Stimulated activated CD8-positive, alpha-beta memory T cell treated with anti-CD3 and anti-CD28 coated beads, Interleukin-12 subunit alpha, Interleukin-12 subunit beta, amount 100 ng/mL, for 24 hours (primary cell): ENCODE data around the gene PDK2.

Source experiments
- DNase-seq: peaks from one replicate; pipeline ENCODE4 v3.0.0-alpha.2; 2020; ENCODE audit errors: extremely low read depth

The PDK2 gene

DNA sequence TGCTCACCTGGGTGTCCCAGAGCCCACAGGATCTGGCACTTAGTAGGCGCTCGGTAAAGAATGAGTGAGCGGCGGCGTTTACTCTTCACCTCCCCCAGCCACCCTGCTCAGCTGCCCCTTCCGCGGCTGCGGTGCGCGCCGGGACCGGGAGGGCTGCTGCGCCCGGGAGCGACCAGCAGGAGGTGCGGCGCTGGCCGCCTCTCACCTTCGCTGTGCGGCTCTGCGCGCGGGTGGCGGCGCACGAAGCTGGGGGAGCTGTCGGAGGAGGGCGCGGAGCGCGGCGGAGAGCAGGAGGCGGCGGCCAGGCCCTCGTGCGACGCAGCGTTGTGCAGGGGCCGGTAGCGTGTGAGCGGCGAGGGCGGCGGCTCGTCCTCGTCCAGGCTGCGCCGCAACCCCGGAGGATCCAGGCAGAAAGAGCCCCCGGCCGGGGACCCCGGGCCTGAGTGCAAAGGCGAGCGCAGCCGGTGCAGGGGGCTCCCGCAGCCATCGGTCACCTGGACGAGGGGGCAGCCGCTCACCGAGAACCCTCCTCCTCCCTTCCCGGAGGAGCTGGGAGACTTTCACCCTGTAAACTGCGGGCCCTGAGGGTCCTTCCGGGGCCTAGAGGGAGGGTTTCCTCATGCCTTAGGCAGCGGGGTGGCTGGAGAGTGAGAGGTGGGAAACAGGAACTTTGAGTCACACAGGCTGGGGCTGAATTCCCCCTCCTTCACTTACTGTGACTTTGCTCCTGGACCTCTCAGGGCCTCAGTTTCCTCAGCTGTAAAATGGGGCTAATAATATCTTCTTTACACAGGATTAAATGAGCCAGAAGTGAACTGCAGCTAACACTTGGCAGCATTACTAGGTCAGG is 22.3 kb downstream of the PDK2 start:
- no peak for DNase-seq

DNA sequence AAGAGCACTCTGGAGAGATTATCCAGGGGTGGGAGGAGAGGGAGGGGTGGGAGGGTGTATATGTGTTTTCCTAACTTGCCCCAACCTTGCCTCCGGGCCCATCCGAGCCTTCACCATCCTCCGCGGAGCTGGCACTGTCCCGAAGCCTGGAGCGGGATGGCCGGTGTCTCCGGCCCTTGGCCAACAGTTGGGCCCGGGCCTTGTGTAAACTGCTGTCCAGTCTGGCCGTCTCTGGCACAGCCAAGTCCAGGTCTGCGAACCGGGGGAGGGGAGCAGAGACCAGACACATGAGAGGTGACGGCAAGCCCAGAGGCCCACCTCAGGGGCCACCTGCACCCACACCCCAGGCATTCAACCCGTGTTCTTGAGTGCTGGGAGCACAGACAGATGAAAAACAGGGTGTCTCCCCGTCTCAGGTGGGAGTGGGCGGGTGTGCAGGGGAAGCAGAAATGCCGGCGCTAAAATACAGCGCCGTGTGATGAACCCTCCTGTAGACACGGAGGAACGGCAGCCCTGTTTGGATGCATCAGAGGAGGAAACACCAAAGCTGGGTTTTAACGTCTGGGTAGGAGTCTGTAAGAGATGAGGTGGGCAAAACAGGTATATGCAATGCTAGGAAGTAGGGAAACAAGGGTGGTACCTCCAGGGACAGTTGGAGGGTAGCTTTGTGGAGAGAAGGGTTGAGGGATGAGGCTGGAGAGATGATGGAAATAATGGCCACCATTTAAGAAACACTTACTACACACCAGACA is 23.1 kb downstream of the PDK2 start:
- DNase-seq = no peak

DNA sequence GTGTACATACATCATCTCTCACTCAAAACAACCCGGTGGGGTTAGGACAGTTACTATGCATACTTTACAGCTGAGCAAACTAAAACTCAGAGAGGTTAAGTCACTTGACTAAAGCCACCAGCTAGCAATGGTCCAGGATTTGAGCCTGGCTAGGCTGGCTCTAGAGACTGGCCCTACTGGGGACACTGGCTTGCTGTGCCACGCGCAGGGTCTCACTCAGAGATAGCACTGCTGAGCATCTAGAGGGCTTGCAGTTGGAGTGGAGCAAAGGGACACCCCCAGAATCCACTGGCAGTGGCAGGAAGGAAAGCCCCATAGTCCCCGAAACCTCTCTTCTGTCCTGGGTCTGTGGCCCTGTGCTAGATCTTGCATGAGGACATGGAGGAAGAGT is 23.7 kb downstream of the PDK2 start:
- no peak for DNase-seq

DNA sequence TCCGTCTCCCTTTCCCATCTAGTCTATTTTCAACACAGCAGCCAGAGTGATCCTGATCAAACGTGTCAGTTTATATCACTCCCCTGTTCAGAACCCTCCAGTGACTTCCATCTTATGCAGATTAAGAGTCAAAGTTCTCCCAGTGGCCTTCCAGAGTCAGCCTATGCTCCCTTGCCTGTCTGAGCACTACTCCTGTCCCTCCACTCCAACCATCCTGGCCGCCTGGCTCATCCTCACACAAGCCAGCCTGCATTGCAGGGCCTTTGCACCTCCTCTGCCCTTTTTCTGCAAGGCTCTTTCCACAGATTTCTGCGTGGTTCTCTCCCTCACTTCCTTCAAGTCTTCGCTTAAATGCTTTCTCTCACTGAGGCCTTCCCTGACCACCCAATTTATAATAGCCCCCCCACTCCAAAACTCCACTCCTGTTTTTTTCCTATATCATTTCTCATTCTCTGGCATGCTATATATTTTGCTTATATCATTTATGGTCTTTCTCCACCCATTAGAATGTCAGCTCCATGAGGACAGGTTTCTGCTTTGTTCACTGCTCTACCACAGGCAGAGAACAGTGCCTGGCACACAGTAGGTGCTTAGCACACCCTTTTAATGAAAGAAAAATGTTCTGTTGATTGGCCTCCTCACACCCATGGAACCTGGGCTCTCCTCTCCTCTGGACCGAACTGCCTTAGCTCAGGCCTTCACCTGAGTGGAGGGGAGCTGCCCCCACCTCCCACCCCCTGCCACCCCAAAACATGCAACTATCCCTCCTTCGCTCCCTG is 25.5 kb downstream of the PDK2 start:
- no peak for DNase-seq

DNA sequence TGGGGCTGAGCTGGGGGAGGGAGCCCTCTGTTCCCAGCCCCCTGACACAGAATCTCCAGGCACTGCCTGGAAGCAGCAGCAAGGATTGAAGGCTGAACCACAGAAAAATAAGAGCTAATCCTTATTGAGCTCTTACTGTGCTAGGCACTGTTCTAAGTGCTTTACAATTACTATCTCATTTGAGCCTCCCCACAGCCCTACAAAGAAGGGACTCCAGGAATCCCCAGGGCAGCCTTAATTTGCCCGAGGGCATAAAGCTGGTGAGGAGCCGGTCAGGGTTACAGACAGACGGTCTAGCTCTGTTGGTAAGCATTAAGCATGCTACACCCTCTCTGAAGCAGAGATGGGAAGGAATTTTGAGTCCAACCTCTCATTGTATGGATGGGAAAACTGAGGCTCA is 27.8 kb downstream of the PDK2 start:
- DNase-seq = no peak

DNA sequence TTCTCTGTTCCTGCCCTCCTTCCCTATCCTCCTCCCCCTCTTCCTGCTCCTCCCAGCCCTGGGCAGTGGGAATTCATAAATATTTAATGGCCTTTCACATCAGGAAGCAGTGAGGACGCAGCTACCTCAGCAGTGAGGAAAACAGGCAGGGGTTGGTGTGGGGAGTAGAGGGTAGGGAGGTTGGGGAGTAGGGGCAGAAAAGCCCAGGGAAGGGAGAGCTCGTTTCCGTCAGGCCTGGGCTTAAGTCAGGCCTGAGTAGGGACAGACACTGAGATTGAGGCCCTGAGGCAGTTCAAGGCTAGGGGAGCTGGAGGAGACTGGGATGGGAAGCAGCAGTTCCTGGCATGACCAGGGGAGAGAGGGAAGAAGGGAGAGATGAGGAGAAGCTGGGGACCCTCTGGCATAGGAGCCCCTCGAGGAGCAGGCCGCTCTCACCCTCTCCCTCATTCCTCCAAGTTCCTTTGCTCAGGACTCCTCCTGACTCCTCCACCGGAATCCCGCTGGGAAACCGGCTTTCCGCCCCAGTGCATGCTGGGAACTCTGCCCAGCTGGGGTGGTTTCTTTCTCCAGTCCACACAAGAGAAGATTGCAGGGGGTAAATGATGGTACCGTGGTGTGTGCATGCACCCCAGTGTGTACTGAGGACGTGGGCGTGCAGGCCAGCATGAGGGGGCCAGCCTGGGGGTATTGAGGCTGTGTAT is 28.6 kb downstream of the PDK2 start:
- DNase-seq = no peak

DNA sequence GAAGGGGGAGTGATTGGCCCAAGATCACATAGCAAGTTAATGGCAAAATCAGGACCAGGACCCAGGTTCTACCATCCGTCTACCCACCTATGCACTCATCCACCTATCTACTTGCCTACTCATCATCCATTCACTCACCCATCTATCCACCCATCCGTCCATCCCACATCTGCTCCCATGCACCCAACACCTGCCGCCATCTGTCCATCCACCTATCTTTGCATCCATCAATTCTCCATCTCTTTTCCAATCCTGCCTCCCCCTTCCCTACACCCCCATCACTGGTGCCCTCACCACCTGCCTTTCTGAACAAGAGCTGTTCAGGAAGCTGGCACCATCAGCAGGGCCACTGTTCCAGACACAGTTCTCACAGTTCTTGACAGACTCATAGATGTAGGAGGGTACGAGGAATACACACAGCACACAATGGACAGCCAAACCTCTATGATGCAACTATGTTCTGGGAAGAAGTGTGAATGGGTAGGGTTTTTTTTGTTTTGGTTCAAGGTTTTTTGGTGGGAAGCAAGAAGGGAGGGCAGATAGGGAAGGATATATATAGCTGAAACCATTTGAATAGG is 30.4 kb downstream of the PDK2 start:
- DNase-seq = no peak

DNA sequence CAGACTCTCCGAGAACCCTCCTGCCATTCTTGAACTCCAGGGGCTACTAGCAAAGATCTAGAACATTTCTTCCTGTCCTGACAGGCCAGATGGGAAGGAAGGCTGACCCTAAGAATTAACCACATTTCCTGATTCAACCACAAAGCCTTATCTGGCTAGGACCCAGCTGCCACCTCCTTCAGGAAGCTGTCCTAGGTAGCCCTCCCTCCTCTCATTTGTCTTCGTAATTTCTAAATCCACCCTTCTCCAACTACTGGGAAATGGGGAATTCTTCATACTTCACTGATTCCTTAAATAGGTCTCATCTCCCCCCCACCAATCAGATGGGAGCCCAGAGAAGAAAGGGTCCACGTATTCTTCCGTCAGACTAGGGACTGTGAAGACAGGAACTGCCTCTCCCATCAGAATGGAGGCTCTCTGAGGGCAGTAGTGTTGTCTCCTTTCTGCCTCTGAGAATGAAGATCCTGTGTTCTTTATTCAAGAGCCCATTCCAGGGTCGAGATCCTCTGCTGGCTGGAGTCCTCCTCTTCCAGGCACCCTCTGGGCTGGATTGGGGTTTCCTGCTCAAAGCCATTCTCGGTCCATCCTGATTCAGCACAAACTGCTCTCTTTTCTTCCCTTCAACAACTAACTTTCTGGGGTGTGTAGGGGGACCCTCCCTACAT is 32.7 kb downstream of the PDK2 start:
- DNase-seq = no peak

DNA sequence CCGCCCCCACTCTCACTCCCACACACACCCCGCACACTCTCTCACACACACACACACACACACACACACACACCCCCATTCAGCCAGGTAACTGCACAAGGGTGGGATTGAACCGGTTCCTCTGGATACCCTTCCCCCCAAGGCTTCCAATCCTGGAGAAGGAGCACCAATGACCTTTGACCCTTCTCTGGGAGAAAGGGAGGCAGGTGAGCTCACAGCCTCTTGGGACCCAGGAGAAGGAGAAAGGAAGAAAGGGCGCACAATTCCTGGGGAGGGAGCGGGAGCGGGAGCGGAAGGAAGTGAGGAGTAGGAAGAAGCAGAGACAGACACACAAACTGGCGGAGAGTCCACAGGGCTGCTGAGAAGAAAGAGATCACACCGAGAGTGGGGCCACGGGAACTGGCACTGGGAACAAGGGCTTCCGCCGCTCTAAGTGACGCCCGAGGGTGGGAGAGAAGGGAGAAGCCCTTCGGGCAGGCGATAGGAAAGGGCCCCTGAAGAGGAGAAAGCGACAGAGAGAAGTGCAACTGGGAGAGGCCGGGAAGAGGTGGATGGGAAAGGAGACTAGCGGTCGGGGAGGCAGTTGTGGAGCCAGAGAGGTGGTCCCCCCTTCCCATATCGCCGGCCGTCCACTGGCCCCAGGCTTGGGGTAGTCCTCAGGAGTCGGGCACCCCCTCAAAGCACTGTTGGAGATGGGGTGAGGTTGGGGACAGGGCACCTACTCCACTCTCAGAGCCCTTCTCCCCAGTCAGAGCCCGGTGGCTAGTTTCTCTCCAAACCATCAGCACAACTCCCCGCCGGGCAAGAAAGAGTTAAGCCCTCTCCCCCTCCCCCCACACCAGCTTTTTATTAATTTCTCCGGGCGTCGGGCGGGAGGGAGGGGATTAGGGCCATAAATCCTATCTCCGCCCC is 33.5 kb downstream of the PDK2 start:
- DNase-seq = no peak

DNA sequence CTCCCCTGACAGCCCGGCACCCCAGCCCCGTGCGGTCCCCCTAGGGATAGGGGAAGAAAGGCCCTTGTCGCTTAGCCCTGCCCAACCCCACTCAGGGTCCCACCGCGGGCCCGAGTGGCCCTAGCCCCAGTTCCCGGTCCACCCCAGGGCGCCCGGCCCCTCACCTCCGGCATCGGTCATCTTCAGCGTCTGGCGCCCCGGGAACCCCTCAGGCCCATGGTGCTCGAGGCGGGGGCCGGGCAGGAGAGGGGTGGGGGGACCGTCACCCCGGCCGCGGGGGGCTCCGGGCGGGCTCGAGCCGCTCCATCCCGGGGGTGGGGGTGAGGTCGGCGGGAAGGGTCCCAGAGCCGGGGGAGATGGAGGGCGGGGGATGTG is 34.2 kb downstream of the PDK2 start:
- DNase-seq = no peak

DNA sequence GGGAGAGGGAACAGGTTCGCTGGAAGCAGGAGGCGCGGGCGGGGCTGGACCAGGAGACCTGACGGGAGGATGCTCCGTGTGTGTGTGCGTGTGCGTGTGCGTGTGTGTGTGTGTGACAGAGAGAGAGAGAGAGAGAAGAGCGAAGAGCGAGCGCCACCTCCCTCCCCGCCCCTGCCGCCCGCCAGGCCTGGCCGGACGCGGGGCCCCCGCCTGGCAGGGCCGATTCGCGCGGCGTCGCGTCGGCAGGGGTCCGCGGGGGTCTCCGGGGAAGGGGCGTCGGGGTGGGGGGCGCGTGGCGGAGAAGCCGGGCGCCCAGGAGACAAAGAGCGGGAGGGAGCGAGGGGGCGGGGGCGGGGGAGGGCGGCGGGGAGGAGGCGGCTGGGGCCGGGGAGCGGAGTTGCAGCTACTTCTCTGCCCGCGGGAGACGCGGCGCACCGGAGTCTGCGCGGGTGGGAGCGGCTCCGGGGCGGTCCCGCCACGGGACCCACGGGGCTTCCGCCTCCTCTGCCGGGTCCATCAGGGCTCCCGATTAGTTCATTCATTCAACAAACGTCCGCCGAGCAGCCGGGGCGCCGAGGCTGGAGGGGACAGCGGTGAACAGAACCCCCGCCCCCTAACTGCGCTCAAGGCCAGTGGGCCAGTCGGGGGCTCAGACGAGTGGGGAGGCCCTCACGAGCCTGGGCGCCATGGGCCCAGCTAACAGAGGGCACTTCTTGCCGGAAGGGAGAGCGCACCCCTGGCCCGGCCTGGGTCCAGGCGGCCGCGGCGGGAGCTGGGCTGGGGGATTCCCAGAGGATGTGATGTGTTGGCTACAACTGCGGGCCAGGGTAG is 34.8 kb downstream of the PDK2 start, which contains the start of gene SAMD14:
SAMD14 (minus strand) TSS at position 433 of the 831 bp plus-strand sequence. CDS start 5,201 bp downstream, outside the sequence.
- no peak for DNase-seq

DNA sequence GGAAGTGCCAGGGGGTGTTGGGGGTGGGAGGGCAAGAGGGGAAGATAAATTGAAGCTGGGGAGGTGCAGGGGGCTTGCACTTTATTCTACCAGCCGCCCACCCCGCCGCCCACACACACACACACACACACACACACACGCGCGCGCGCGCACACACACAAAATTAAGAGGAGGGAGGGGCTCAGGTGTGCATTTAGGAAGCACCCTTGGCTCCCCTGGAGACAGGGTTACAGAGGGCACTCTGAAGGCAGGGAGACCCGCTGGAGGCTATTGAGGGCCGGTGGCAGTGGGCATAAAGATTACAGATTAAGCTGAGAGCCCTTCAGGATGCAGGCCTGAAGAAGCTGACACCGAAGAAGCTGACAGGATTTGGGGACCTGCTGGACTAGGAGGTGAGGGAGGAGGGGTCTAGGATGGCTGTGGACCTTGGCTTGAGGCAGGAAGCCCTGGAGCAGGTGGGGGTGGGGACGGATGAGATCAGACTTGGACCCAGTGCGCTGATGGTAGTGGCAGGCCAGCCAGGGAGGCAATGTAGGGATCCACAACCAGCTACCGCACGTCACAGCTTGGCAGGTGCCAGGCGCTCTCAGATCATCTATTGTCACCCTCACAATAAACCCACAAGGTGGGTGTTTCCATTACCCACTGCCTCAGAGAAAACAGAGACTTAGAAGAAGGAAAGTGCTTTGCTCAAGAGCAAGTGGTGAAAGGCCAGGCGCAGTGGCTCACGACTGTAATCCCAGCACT is 35.6 kb downstream of the PDK2 start:
- no peak for DNase-seq

DNA sequence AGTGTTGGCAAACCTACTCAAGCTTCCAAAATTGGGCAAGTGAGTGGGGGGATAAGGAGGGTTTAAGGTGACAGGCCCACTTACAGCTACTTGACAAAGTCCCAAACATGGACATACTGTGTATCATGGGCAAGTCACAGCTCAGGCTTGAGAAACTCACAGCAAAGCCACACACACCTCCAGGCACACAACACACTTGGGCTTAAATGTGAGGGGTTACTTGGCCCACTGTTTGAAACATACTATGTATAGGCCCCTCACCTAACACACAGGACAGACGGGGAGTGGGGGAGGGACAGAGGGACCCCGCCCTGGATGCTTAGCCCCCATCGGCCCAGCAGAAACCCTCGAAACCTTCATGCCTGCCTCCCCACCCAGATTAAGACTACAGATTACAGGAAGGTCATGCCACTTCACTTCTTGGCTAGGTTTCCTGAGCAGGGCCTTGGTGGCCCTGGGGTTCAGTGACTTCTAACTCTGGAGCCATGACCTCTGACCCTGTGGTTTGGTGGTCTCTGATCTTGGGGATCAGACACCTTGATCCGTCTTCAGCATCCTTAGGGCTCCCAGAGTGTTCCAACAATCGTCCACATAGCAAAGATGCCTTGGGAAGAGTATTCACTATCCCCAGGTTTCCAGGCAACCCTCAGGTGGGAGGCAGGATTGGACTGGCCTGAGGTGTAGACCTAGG is 37.1 kb downstream of the PDK2 start:
- DNase-seq = no peak

DNA sequence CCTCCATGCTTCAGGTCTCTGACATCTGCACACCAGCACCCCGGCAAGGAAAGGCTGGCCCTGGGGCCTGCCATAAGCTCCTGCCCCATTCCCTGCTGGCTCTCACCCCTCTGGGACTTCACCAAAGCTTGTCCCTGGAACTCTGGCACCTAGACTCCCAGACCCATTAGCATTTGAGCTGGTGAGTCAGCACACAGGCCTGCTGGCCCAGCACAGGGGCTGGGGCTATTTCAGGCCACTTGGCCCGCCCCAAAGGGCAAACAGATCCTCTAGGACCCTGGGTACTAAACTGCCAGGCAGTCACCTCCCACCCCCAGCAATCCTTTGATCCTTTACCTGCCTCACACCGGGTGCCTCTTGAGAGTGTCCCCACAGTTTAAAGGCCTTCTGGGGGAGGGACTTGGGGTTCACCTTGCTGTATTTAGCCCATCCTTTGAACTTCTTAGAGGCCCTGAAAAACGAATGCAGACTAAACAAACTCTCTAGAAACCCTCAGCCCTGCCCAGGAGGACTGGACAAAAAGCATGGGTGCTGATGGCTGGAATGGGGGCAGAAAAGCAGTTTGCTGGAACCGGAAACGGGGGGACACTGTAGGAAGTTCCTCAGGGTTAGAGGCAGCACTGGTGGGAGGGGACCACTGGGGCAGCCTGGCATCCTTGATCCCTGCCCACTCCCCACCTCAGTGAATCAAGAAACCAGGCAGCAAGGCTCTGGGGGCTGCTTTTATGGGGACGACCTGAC is 38.0 kb downstream of the PDK2 start:
- DNase-seq = no peak

DNA sequence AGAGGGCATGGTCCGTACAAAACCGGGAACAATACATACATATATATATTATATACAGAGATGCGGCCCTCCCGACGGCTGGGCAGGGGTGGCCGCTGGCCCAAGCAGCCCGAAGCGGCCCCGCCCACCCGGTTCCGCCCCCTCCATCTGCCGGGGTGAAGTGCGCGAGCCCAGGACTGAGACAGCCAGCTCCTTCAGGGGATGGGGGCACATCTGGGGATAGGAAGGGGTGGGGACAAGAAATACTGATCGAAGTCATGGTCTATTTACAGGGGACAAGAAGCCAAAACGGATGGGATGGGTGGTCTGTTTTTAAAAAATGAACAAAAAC is 38.6 kb downstream of the PDK2 start:
- DNase-seq = no peak

DNA sequence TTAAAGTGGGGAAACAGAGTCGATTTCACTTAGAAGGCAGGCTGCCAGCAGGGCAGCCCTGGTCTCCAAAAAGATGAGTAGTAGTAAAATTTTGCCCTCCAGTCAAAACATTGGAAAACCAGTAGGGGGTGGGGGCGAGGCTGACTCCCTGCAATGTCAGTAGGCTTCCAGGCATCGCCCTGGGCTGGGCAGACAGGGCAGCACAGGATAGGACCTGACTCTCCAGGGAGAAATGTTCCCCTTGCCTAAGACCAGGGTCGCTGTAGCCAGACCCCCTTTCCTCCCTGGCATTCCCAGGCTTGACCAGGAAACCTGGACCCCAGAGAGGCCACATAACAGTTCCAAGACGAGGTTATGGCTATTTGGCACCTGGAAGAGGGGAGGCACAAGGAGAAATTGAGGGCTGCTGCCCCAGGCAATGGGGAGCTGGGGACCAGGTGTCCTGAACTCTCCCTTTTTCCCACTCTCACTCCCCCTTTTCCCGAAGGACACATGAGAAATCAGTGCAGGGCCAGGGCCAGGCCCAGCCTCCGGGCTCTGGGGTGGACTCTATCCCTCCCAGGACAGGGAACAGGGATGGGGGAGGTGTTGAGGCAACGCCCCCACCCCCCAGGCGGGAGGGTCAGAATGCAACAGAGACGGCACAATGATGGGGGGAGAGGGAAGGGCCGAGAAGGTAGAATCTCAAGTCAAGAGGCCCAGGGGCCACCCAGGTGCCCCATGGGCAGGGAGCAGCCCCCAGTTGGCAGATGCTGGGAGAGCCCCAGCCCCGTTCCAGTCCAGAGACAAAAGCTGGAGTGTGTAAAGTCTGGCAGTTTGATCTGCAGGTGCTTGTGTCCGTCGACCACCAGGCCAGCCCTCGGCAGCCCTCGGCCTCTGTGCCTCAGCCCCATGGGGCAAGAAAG is 39.3 kb downstream of the PDK2 start:
- DNase-seq = no peak
